ENCODE results near the gene DHPS. TPM values are rescaled to one million over a fixed set of nuclear protein-coding genes. Genes with fewer than 3 reads are reported as not detected.
A peak's percentile ranks its signal among the peaks of the same experiment; 100 is the strongest.

The DHPS gene
- total and polyA plus RNA-seq, 2 of the 13 experiments (the other 11 are each of a cell fraction or from before 2014, with no cell fraction given) = 43.3 to 84.3 TPM

DNA sequence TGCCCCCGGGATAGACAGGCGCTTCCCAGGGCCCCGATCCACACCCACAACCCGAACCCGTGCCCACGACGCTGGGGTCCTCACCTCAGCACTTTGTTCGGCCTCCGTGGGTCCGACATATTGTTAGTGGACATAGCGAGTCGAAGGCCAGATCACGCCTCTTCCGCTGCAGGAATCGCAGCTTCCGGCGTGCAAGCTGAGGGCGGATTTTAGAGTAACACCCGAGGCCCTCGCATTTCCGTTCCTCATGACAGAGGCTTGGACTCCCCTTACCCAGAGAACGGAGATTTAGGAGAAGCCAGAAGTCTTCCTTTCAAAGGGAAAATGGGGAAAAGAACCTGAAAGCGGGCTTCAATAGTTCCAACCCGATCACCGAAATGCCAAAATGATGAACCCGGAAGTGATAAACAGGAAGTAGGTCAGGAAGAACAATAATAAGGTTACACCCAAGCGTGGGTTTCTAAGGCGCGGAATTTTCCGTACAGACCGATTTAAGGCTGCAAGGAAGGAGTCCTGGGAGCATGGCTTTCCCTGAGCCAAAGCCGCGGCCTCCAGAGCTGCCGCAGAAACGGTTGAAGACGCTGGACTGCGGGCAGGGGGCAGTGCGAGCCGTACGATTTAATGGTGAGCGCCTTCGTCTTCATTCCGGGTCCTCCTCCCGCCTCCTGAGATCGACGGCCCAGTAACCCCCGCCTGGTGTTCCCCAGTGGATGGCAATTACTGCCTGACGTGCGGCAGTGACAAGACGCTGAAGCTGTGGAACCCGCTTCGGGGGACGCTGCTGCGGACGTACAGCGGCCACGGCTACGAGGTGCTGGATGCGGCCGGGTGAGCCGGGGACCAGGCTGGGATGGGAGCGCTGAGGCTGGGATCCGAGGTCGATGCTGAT, 12.2 kb downstream of the DHPS start (continued):
- TF ChIP-seq, protein P1, sequence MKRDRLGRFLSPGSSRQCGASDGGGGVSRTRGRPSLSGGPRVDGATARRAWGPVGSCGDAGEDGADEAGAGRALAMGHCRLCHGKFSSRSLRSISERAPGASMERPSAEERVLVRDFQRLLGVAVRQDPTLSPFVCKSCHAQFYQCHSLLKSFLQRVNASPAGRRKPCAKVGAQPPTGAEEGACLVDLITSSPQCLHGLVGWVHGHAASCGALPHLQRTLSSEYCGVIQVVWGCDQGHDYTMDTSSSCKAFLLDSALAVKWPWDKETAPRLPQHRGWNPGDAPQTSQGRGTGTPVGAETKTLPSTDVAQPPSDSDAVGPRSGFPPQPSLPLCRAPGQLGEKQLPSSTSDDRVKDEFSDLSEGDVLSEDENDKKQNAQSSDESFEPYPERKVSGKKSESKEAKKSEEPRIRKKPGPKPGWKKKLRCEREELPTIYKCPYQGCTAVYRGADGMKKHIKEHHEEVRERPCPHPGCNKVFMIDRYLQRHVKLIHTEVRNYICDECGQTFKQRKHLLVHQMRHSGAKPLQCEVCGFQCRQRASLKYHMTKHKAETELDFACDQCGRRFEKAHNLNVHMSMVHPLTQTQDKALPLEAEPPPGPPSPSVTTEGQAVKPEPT (CRISPR knock-in tag; IDR thresholded peaks at IDR 0.05; ENCODE audit: low read depth) = no peak; the same call in 1 of the 2 replicates
- TF ChIP-seq NPAS2 (CRISPR knock-in tag; IDR thresholded peaks at IDR 0.05; ENCODE audit: borderline replicate concordance) (no peak), SETDB1 (CRISPR knock-in tag; IDR thresholded peaks at IDR 0.05; ENCODE audit: borderline replicate concordance) (no peak), FLYWCH1 (CRISPR knock-in tag; IDR thresholded peaks at IDR 0.05) (0 out of 2 replicates have a peak, but pooled peaks have one; percentile 31), FOXP1 (IDR thresholded peaks at IDR 0.05) (peak; percentile 80), FOXP1 (CRISPR knock-in tag; IDR thresholded peaks at IDR 0.05) (peak; percentile 65; the same call in 1 of the 2 replicates), CAMTA2 (CRISPR knock-in tag; IDR thresholded peaks at IDR 0.05; ENCODE audit: borderline replicate concordance) (no peak), ZNF772 (CRISPR knock-in tag; IDR thresholded peaks at IDR 0.05) (peak; percentile 51), ZNF746 (CRISPR knock-in tag; IDR thresholded peaks at IDR 0.05) (no peak), MAFF (IDR thresholded peaks at IDR 0.05; ENCODE audit: low read depth, low read length) (no peak), ZNF510 (CRISPR knock-in tag; IDR thresholded peaks at IDR 0.05; ENCODE audit: low read depth) (no peak), SIX4 (CRISPR knock-in tag; IDR thresholded peaks at IDR 0.05) (no peak), NR2F6 (IDR thresholded peaks at IDR 0.05) (no peak), NR2F6 (CRISPR knock-in tag; IDR thresholded peaks at IDR 0.05) (no peak), SMAD9 (CRISPR knock-in tag; IDR thresholded peaks at IDR 0.05) (0 out of 2 replicates have a peak, but pooled peaks have one; percentile 11)
- TF ChIP-seq, protein P2, sequence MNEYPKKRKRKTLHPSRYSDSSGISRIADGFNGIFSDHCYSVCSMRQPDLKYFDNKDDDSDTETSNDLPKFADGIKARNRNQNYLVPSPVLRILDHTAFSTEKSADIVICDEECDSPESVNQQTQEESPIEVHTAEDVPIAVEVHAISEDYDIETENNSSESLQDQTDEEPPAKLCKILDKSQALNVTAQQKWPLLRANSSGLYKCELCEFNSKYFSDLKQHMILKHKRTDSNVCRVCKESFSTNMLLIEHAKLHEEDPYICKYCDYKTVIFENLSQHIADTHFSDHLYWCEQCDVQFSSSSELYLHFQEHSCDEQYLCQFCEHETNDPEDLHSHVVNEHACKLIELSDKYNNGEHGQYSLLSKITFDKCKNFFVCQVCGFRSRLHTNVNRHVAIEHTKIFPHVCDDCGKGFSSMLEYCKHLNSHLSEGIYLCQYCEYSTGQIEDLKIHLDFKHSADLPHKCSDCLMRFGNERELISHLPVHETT (CRISPR knock-in tag; conservative IDR thresholded peaks at IDR 0.05) = no peak
- TF ChIP-seq, protein P3, sequence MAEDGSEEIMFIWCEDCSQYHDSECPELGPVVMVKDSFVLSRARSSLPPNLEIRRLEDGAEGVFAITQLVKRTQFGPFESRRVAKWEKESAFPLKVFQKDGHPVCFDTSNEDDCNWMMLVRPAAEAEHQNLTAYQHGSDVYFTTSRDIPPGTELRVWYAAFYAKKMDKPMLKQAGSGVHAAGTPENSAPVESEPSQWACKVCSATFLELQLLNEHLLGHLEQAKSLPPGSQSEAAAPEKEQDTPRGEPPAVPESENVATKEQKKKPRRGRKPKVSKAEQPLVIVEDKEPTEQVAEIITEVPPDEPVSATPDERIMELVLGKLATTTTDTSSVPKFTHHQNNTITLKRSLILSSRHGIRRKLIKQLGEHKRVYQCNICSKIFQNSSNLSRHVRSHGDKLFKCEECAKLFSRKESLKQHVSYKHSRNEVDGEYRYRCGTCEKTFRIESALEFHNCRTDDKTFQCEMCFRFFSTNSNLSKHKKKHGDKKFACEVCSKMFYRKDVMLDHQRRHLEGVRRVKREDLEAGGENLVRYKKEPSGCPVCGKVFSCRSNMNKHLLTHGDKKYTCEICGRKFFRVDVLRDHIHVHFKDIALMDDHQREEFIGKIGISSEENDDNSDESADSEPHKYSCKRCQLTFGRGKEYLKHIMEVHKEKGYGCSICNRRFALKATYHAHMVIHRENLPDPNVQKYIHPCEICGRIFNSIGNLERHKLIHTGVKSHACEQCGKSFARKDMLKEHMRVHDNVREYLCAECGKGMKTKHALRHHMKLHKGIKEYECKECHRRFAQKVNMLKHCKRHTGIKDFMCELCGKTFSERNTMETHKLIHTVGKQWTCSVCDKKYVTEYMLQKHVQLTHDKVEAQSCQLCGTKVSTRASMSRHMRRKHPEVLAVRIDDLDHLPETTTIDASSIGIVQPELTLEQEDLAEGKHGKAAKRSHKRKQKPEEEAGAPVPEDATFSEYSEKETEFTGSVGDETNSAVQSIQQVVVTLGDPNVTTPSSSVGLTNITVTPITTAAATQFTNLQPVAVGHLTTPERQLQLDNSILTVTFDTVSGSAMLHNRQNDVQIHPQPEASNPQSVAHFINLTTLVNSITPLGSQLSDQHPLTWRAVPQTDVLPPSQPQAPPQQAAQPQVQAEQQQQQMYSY (CRISPR knock-in tag; IDR thresholded peaks at IDR 0.05) = no peak
- TF ChIP-seq, protein P4, sequence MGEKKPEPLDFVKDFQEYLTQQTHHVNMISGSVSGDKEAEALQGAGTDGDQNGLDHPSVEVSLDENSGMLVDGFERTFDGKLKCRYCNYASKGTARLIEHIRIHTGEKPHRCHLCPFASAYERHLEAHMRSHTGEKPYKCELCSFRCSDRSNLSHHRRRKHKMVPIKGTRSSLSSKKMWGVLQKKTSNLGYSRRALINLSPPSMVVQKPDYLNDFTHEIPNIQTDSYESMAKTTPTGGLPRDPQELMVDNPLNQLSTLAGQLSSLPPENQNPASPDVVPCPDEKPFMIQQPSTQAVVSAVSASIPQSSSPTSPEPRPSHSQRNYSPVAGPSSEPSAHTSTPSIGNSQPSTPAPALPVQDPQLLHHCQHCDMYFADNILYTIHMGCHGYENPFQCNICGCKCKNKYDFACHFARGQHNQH (CRISPR knock-in tag; IDR thresholded peaks at IDR 0.05) = no peak; the same call in 1 of the 2 replicates
